ENCODE results near the gene PARD3. TPM values are rescaled to one million over a fixed set of nuclear protein-coding genes. Genes with fewer than 3 reads are reported as not detected.

Gene PARD3
- total RNA-seq, 4 donors from 2014 or later: 115 to 226 (median 141) TPM

GRCh38 chr10:34535872-34536271 is 279.2 kb downstream of the PARD3 start:
- H3K27ac ChIP-seq: no peak overlapping the region
- no peaks in the 10 kb centered on the region for H3K27me3 ChIP-seq
- 65% methylated on average over 4 of the region's 4 CpGs for WGBS
- TF ChIP-seq POLR2AphosphoS5 (IDR thresholded peaks at IDR 0.05): no peak
- TF ChIP-seq, protein P1, sequence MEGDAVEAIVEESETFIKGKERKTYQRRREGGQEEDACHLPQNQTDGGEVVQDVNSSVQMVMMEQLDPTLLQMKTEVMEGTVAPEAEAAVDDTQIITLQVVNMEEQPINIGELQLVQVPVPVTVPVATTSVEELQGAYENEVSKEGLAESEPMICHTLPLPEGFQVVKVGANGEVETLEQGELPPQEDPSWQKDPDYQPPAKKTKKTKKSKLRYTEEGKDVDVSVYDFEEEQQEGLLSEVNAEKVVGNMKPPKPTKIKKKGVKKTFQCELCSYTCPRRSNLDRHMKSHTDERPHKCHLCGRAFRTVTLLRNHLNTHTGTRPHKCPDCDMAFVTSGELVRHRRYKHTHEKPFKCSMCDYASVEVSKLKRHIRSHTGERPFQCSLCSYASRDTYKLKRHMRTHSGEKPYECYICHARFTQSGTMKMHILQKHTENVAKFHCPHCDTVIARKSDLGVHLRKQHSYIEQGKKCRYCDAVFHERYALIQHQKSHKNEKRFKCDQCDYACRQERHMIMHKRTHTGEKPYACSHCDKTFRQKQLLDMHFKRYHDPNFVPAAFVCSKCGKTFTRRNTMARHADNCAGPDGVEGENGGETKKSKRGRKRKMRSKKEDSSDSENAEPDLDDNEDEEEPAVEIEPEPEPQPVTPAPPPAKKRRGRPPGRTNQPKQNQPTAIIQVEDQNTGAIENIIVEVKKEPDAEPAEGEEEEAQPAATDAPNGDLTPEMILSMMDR (IDR thresholded peaks at IDR 0.05): no peak
- no peak for DNase-seq (ENCODE audit: low spot score in 2 of 2)
- H3K4me3 ChIP-seq: no peak overlapping the region
- peaks cover under 1% of the 10 kb centered on the region for H3K9me3 ChIP-seq
- no peaks in the 10 kb centered on the region for H3K36me3 ChIP-seq
- peaks cover 19% of the 10 kb centered on the region for H3K4me1 ChIP-seq

- no peaks in the 10 kb centered on the region for H3K27me3 ChIP-seq
- 95% methylated on average over 4 of the region's 4 CpGs for WGBS
- no peak for DNase-seq (ENCODE audit: low spot score in 2 of 2)
- peaks cover 5% of the 10 kb centered on the region for H3K9me3 ChIP-seq
- H3K27ac ChIP-seq: no peak overlapping the region
- H3K4me3 ChIP-seq: no peak overlapping the region
- no peaks in the 10 kb centered on the region for H3K36me3 ChIP-seq
- TF ChIP-seq POLR2AphosphoS5 (IDR thresholded peaks at IDR 0.05) (no peak), POLR2A (IDR thresholded peaks at IDR 0.05) (no peak), EP300 (IDR thresholded peaks at IDR 0.05) (no peak)
- TF ChIP-seq, protein P1 (IDR thresholded peaks at IDR 0.05): no peak
- H3K4me1 ChIP-seq: peaks cover 14% of the 10 kb centered on the region
Observed at GRCh38 chr10:34530778-34531177, 284.3 kb downstream of the PARD3 start.

DNA sequence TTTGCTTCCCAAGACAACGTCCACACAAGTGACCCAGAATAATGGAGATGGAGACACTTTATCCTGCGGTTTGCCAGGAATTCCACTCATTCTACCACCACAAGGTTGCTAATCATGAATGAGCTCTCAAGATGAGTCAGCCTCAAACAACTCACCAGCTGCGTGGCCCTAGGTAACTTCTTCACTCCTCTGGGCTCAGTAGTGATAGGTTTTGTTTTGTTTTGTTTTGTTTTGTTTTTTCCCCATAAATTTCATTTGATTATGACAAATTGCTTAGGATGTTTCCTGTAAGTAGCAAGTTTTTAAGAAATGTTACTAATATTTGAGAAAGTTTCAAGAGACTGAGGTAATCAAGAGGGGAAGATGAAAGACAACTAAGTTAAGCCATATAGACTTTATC is 286.8 kb downstream of the PARD3 start:
- DNase-seq (ENCODE audit: low spot score in 2 of 2): no peak
- peaks cover 14% of the 10 kb centered on the region for H3K4me1 ChIP-seq
- no peak overlapping the region for H3K27ac ChIP-seq
- no peaks in the 10 kb centered on the region for H3K36me3 ChIP-seq
- H3K27me3 ChIP-seq: no peaks in the 10 kb centered on the region
- peaks cover 5% of the 10 kb centered on the region for H3K9me3 ChIP-seq
- 55% methylated on average over 3 of the region's 3 CpGs for WGBS
- TF ChIP-seq, protein P1 (IDR thresholded peaks at IDR 0.05): no peak
- TF ChIP-seq POLR2AphosphoS5 (IDR thresholded peaks at IDR 0.05) (no peak), POLR2A (IDR thresholded peaks at IDR 0.05) (no peak), EP300 (IDR thresholded peaks at IDR 0.05) (no peak)
- no peak overlapping the region for H3K4me3 ChIP-seq

GRCh38 chr10:34526758-34527730 is 288.1 kb downstream of the PARD3 start:
- Histone ChIP-seq H3K36me3 (no peaks in the 10 kb centered on the region), H3K9me3 (peaks cover 5% of the 10 kb centered on the region), H3K27me3 (no peaks in the 10 kb centered on the region), H3K4me1 (peaks cover 14% of the 10 kb centered on the region), H3K27ac (peak overlapping the region; percentile 18), H3K4me3 (no peak overlapping the region)
- TF ChIP-seq POLR2A (IDR thresholded peaks at IDR 0.05): no peak
- TF ChIP-seq, protein P1 (IDR thresholded peaks at IDR 0.05): no peak
- no peak for TF ChIP-seq EP300 (IDR thresholded peaks at IDR 0.05)
- no peak for TF ChIP-seq POLR2AphosphoS5 (IDR thresholded peaks at IDR 0.05)
- 30% methylated on average over 7 of the region's 7 CpGs for WGBS
- DNase-seq (ENCODE audit: low spot score in 2 of 2): no peak

- Histone ChIP-seq H3K36me3 (no peaks in the 10 kb centered on the region), H3K27me3 (no peaks in the 10 kb centered on the region), H3K9me3 (peaks cover 5% of the 10 kb centered on the region), H3K27ac (peak overlapping the region; percentile 18), H3K4me1 (peaks cover 14% of the 10 kb centered on the region), H3K4me3 (no peak overlapping the region)
- no peak for DNase-seq (ENCODE audit: low spot score in 2 of 2)
- no peak for TF ChIP-seq POLR2AphosphoS5 (IDR thresholded peaks at IDR 0.05)
- TF ChIP-seq EP300 (IDR thresholded peaks at IDR 0.05): no peak
- no peak for TF ChIP-seq POLR2A (IDR thresholded peaks at IDR 0.05)
- WGBS: 64% methylated on average over 3 of the region's 3 CpGs
Observed at GRCh38 chr10:34526186-34526585, 288.9 kb downstream of the PARD3 start.
